Tongue (tissue), 2 donors: ENCODE data around the gene CSNK2A3. TPM values are rescaled to one million over a fixed set of nuclear protein-coding genes. Genes with fewer than 3 reads are reported as not detected.
"Not testable (repeated sequence)": the region's sequence is repeated elsewhere in the genome, so short reads cannot be mapped to it uniquely, and the experiment has no call there.

ENCODE experiments used
- DNase-seq: peaks from one replicate; pipeline ENCODE4 v3.0.0-alpha.2; 2015
- total RNA-seq: library from RNA; depleted of rRNA; stranded (reverse); fragments of >200 nt; gene quantifications from one replicate; pipeline ENCODE4 v1.2.3, GENCODE V29; 2014

CSNK2A3 gene
- total RNA-seq: 3.9 TPM

GRCh38 chr11:11352878-11353277, at the start of gene CSNK2A3:
Gene CSNK2A3, minus strand, starts transcription at chr11:11353250. Its CDS starts 131 bp downstream, at chr11:11353119.
- DNase-seq: not testable (repeated sequence)

GRCh38 chr11:11401960-11402535, 49.0 kb upstream of the CSNK2A3 start:
- DNase-seq: no peak

GRCh38 chr11:11400635-11401232, 47.7 kb upstream of the CSNK2A3 start:
- DNase-seq: no peak

GRCh38 chr11:11400121-11400520, 47.1 kb upstream of the CSNK2A3 start:
- no peak for DNase-seq

GRCh38 chr11:11397781-11398180, 44.7 kb upstream of the CSNK2A3 start:
- DNase-seq: no peak

- DNase-seq: no peak
Measured at GRCh38 chr11:11397036-11397415, 44.0 kb upstream of the CSNK2A3 start.

GRCh38 chr11:11396301-11397035, 43.4 kb upstream of the CSNK2A3 start:
- peak; percentile 56 for DNase-seq

GRCh38 chr11:11395126-11395525, 42.1 kb upstream of the CSNK2A3 start:
- DNase-seq: no peak

GRCh38 chr11:11394241-11394640, 41.2 kb upstream of the CSNK2A3 start:
- no peak for DNase-seq

- no peak for DNase-seq
Measured at GRCh38 chr11:11391796-11392463, 38.9 kb upstream of the CSNK2A3 start.

- no peak for DNase-seq
Measured at GRCh38 chr11:11391169-11391568, 38.1 kb upstream of the CSNK2A3 start.

- no peak for DNase-seq
Measured at GRCh38 chr11:11390068-11390771, 37.2 kb upstream of the CSNK2A3 start.

- no peak for DNase-seq
Measured at GRCh38 chr11:11389238-11389637, 36.2 kb upstream of the CSNK2A3 start.

GRCh38 chr11:11387622-11388305, 34.7 kb upstream of the CSNK2A3 start:
- DNase-seq: peak; percentile 22

GRCh38 chr11:11387207-11387606, 34.2 kb upstream of the CSNK2A3 start:
- DNase-seq: no peak

GRCh38 chr11:11384829-11385228, 31.8 kb upstream of the CSNK2A3 start:
- DNase-seq: no peak

GRCh38 chr11:11383995-11384394, 30.9 kb upstream of the CSNK2A3 start:
- DNase-seq: no peak

GRCh38 chr11:11382858-11383532, 29.9 kb upstream of the CSNK2A3 start:
- DNase-seq: no peak

GRCh38 chr11:11381471-11382105, 28.5 kb upstream of the CSNK2A3 start:
- DNase-seq: no peak

GRCh38 chr11:11380883-11381282, 27.8 kb upstream of the CSNK2A3 start:
- no peak for DNase-seq

GRCh38 chr11:11380340-11380739, 27.3 kb upstream of the CSNK2A3 start:
- no peak for DNase-seq
